Measurements from ENCODE around the gene FCER1G.

GRCh38 chr1:161227196-161227871, 12.2 kb downstream of the FCER1G start:
- TF ChIP-seq ZNF668 (CRISPR knock-in tag; IDR thresholded peaks at IDR 0.05): no peak
- TF ChIP-seq SPI1 (IDR thresholded peaks at IDR 0.05; ENCODE audit: borderline replicate concordance, low read depth, low read length): peak; percentile 100
- peak; percentile 48; the same call in 1 of the 2 replicates for TF ChIP-seq NBN (IDR thresholded peaks at IDR 0.05; ENCODE audit: low read depth)
